GM23338 (cell line): Measurements from ENCODE around the gene CCDC177. TPM values are rescaled to one million over a fixed set of nuclear protein-coding genes. Genes with fewer than 3 reads are reported as not detected.

Experiments
- ATAC-seq: fragments of 200-7000 bp; cut with Tn5 transposase; 3 replicates; pipeline ENCODE4 v1.9.1; 2020
- DNase-seq: peaks from one replicate; pipeline ENCODE4 v3.0.0-alpha.2; 2015; ENCODE audit warnings: low spot score
- H2AFZ ChIP-seq: fragments of 200-600 bp; sonication (generic); 2 replicates; pipeline ENCODE4 v1.8.0; 2016; ENCODE audit warnings: antibody characterized with exemption, mild to moderate bottlenecking, moderate library complexity
- H3F3A ChIP-seq: fragments of 200-600 bp; sonication (generic); replicated peaks from 2 replicates; pipeline ENCODE4 v1.8.0; 2017; ENCODE audit warnings: antibody characterized with exemption, mixed run types, low read depth
- H3K27ac ChIP-seq: fragments of 200-600 bp; sonication (generic); 2 replicates; pipeline ENCODE4 v1.6.1; 2016; ENCODE audit warnings: low read depth
- H3K27me3 ChIP-seq: fragments of 200-600 bp; sonication (generic); 2 replicates; pipeline ENCODE4 v1.8.0; 2016; ENCODE audit warnings: mild to moderate bottlenecking, mixed run types, moderate library complexity; ENCODE audit not compliant: insufficient read depth
- H3K36me3 ChIP-seq: fragments of 200-600 bp; sonication (generic); 2 replicates; pipeline ENCODE4 v1.8.0; 2016; ENCODE audit warnings: mild to moderate bottlenecking; ENCODE audit not compliant: insufficient read depth
- H3K4me1 ChIP-seq: fragments of 200-600 bp; sonication (generic); 2 replicates; pipeline ENCODE4 v1.8.0; 2016; ENCODE audit warnings: mild to moderate bottlenecking, moderate library complexity; ENCODE audit not compliant: insufficient read depth
- H3K4me2 ChIP-seq: fragments of 200-600 bp; sonication (generic); 2 replicates; pipeline ENCODE4 v1.7.1; 2017; ENCODE audit warnings: mixed run types
- H3K4me3 ChIP-seq: fragments of 200-600 bp; sonication (generic); 2 replicates; pipeline ENCODE4 v1.6.1; 2016; ENCODE audit warnings: mixed run types
- H3K79me2 ChIP-seq: fragments of 200-600 bp; sonication (generic); replicated peaks from 2 replicates; pipeline ENCODE4 v1.8.0; 2017; ENCODE audit warnings: mild to moderate bottlenecking; ENCODE audit not compliant: insufficient read depth
- H3K9me2 ChIP-seq: fragments of 200-600 bp; sonication (generic); 2 replicates; pipeline ENCODE4 v1.8.0; 2017; ENCODE audit not compliant: insufficient read depth
- H4K20me1 ChIP-seq: fragments of 200-600 bp; sonication (generic); replicated peaks from 2 replicates; pipeline ENCODE4 v1.8.0; 2017; ENCODE audit warnings: mild to moderate bottlenecking; ENCODE audit not compliant: insufficient read depth
- H3K27ac Mint-ChIP-seq: 2 replicates; pipeline ENCODE4 v1.8.0; 2020; ENCODE audit warnings: inconsistent platforms, mild to moderate bottlenecking, moderate library complexity, mixed read lengths
- H3K27me3 Mint-ChIP-seq: 3 replicates; pipeline ENCODE4 v1.8.0; 2022; ENCODE audit warnings: low read depth, mild to moderate bottlenecking, moderate library complexity, mixed read lengths, inconsistent platforms; ENCODE audit not compliant: insufficient read depth, poor library complexity
- H3K36me3 Mint-ChIP-seq: 3 replicates; pipeline ENCODE4 v1.8.0; 2021; ENCODE audit warnings: low read depth, mild to moderate bottlenecking, inconsistent platforms, moderate library complexity, mixed read lengths
- H3K4me1 Mint-ChIP-seq: 3 replicates; pipeline ENCODE4 v1.8.0; 2020; ENCODE audit warnings: mild to moderate bottlenecking, inconsistent platforms, mixed read lengths
- H3K4me3 Mint-ChIP-seq: 3 replicates; pipeline ENCODE4 v1.8.0; 2021; ENCODE audit warnings: moderate library complexity, mild to moderate bottlenecking, inconsistent platforms, mixed read lengths
- H3K9me3 Mint-ChIP-seq: 3 replicates; pipeline ENCODE4 v1.8.0; 2020; ENCODE audit warnings: moderate library complexity, mild to moderate bottlenecking, inconsistent platforms, mixed read lengths
- CREB1 ChIP-seq: fragments of 250-450 bp; sonication (Bioruptor Pico); IDR thresholded peaks from 2 replicates; pipeline ENCODE4 v1.5.0; 2020; ENCODE audit warnings: low read depth, mild to moderate bottlenecking, moderate library complexity
- ETS1 ChIP-seq: IDR thresholded peaks from 2 replicates; pipeline ENCODE4 v1.6.1; 2016; ENCODE audit warnings: antibody characterized with exemption
- EZH2phosphoT487 ChIP-seq: fragments of 200-600 bp; sonication (generic); IDR thresholded peaks from one replicate; pipeline ENCODE4 v1.8.1; 2018; ENCODE audit warnings: antibody characterized with exemption; ENCODE audit not compliant: unreplicated experiment
- JUNB ChIP-seq: IDR thresholded peaks from one replicate; pipeline ENCODE4 v1.6.1; 2016; ENCODE audit warnings: antibody characterized with exemption; ENCODE audit not compliant: unreplicated experiment
- NANOG ChIP-seq: IDR thresholded peaks from 2 replicates; pipeline ENCODE4 v1.6.1; 2016; ENCODE audit warnings: antibody characterized with exemption, borderline replicate concordance
- POLR2AphosphoS5 ChIP-seq: IDR thresholded peaks from 2 replicates; pipeline ENCODE4 v1.6.1; 2016; ENCODE audit warnings: antibody characterized with exemption, low read depth
- ZNF114 ChIP-seq: fragments of 250-450 bp; sonication (Bioruptor Pico); IDR thresholded peaks from 2 replicates; pipeline ENCODE4 v1.5.0; 2020; ENCODE audit warnings: mild to moderate bottlenecking, moderate library complexity
- ZNF331 ChIP-seq: fragments of 250-450 bp; sonication (Bioruptor Pico); IDR thresholded peaks from 2 replicates; pipeline ENCODE4 v1.5.0; 2020; ENCODE audit warnings: low read depth, mild to moderate bottlenecking, moderate library complexity
- polyA plus RNA-seq: library from polyadenylated mRNA; unstranded; fragments of >200 nt; fragmentation: Nextera tagmentation; extraction: Ambion mirVana; gene quantifications from 2 replicates; pipeline ENCODE4 v1.2.1, GENCODE V29; 2016
- total RNA-seq: library from RNA; depleted of rRNA; stranded (reverse); fragments of >200 nt; shearing (Covaris generic); gene quantifications from 2 replicates; pipeline ENCODE4 v1.2.3, GENCODE V29; 2014
- TF ChIP-seq, protein P1 (sequence below): IDR thresholded peaks from one replicate; pipeline ENCODE4 v1.6.1; 2018; ENCODE audit warnings: antibody characterized with exemption; ENCODE audit not compliant: unreplicated experiment

Gene CCDC177
- total and polyA plus RNA-seq, 2 experiments from 2014 or later: 0.18 to 1.7 TPM

- TF ChIP-seq NANOG: no peak
- no peak for TF ChIP-seq ETS1
- no peak for TF ChIP-seq EZH2phosphoT487
- TF ChIP-seq, protein P1, sequence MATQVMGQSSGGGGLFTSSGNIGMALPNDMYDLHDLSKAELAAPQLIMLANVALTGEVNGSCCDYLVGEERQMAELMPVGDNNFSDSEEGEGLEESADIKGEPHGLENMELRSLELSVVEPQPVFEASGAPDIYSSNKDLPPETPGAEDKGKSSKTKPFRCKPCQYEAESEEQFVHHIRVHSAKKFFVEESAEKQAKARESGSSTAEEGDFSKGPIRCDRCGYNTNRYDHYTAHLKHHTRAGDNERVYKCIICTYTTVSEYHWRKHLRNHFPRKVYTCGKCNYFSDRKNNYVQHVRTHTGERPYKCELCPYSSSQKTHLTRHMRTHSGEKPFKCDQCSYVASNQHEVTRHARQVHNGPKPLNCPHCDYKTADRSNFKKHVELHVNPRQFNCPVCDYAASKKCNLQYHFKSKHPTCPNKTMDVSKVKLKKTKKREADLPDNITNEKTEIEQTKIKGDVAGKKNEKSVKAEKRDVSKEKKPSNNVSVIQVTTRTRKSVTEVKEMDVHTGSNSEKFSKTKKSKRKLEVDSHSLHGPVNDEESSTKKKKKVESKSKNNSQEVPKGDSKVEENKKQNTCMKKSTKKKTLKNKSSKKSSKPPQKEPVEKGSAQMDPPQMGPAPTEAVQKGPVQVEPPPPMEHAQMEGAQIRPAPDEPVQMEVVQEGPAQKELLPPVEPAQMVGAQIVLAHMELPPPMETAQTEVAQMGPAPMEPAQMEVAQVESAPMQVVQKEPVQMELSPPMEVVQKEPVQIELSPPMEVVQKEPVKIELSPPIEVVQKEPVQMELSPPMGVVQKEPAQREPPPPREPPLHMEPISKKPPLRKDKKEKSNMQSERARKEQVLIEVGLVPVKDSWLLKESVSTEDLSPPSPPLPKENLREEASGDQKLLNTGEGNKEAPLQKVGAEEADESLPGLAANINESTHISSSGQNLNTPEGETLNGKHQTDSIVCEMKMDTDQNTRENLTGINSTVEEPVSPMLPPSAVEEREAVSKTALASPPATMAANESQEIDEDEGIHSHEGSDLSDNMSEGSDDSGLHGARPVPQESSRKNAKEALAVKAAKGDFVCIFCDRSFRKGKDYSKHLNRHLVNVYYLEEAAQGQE: no peak
Measured at GRCh38 chr14:69587389-69587788, 12.7 kb upstream of the CCDC177 start (continued).

GRCh38 chr14:69586404-69586803, 11.7 kb upstream of the CCDC177 start:
- no peaks in the 10 kb centered on the region for H3K9me3 Mint-ChIP-seq
- no peak overlapping the region for H3K27ac ChIP-seq

GRCh38 chr14:69584389-69584788, 9.7 kb upstream of the CCDC177 start:
- Histone ChIP-seq H2AFZ (no peak overlapping the region), H3K36me3 (no peaks in the 10 kb centered on the region), H3K4me1 (no peaks in the 10 kb centered on the region), H3K27ac (no peak overlapping the region), H3F3A (no peaks in the 10 kb centered on the region), H3K4me2 (no peak overlapping the region), H3K9me2 (no peaks in the 10 kb centered on the region), H3K4me3 (no peak overlapping the region), H3K27me3 (no peaks in the 10 kb centered on the region), H4K20me1 (no peaks in the 10 kb centered on the region), H3K79me2 (no peaks in the 10 kb centered on the region)
- no peaks in the 10 kb centered on the region for H3K36me3 Mint-ChIP-seq
- H3K27me3 Mint-ChIP-seq: peaks cover 12% of the 10 kb centered on the region
- H3K4me1 Mint-ChIP-seq: no peaks in the 10 kb centered on the region; the same call in 2 of the 3 replicates
- DNase-seq (no peak), ATAC-seq (no peak)
- H3K27ac Mint-ChIP-seq: no peak overlapping the region
- H3K9me3 Mint-ChIP-seq: no peaks in the 10 kb centered on the region
- no peak overlapping the region for H3K4me3 Mint-ChIP-seq
- TF ChIP-seq CREB1 (CRISPR knock-in tag): no peak
- TF ChIP-seq ETS1: no peak
- TF ChIP-seq ZNF114: no peak
- TF ChIP-seq ZNF331 (CRISPR knock-in tag): no peak
- TF ChIP-seq, protein P1: no peak
- TF ChIP-seq POLR2AphosphoS5: no peak
- TF ChIP-seq NANOG: no peak
- TF ChIP-seq JUNB: no peak
- no peak for TF ChIP-seq EZH2phosphoT487

More at GRCh38 chr14:69586404-69586803, 11.7 kb upstream of the CCDC177 start:
- no peak overlapping the region for H3K27ac Mint-ChIP-seq
- no peak for ATAC-seq
- Histone ChIP-seq H3K4me1 (no peaks in the 10 kb centered on the region), H3F3A (no peaks in the 10 kb centered on the region), H3K79me2 (no peaks in the 10 kb centered on the region), H3K36me3 (no peaks in the 10 kb centered on the region), H2AFZ (no peak overlapping the region), H3K27me3 (no peaks in the 10 kb centered on the region), H3K4me3 (no peak overlapping the region), H4K20me1 (no peaks in the 10 kb centered on the region), H3K4me2 (no peak overlapping the region), H3K9me2 (no peaks in the 10 kb centered on the region)
- TF ChIP-seq CREB1 (CRISPR knock-in tag) (no peak), ZNF114 (no peak), ZNF331 (CRISPR knock-in tag) (no peak), NANOG (no peak), POLR2AphosphoS5 (no peak), JUNB (no peak)
- no peaks in the 10 kb centered on the region for H3K4me1 Mint-ChIP-seq
- no peak overlapping the region for H3K4me3 Mint-ChIP-seq
- no peaks in the 10 kb centered on the region for H3K36me3 Mint-ChIP-seq
- H3K27me3 Mint-ChIP-seq: peaks cover 5% of the 10 kb centered on the region
- no peak for DNase-seq
